B cell (primary cell): ENCODE results near the gene UNC13C. TPM values are rescaled to one million over a fixed set of nuclear protein-coding genes. Genes with fewer than 3 reads are reported as not detected.

Source experiments
- ATAC-seq: fragments of 200-7000 bp; cut with Tn5 transposase; one replicate; pipeline ENCODE4 v1.10.0; 2021; ENCODE audit warnings: low read depth, mild to moderate bottlenecking, moderate number of reproducible peaks, moderate library complexity
- CTCF ChIA-PET: fragments of 350-600 bp; sonication (Branson Sonifier 250); formaldehyde crosslinking; loops from one replicate; lab custom pipeline; 2021; ENCODE audit warnings: antibody characterized with exemption, inconsistent platforms; lab: Charles Lee
- POLR2A ChIA-PET: fragments of 350-600 bp; sonication (Branson Sonifier 250); formaldehyde crosslinking; loops from one replicate; lab custom pipeline; 2021; ENCODE audit warnings: antibody characterized with exemption; lab: Charles Lee
- DNase-seq: peaks from one replicate; pipeline ENCODE4 v3.0.0; 2013
- H2AFZ ChIP-seq: 2 replicates; pipeline ENCODE4 v1.6.1; 2012; ENCODE audit warnings: mild to moderate bottlenecking, low read depth, low read length; ENCODE audit not compliant: insufficient read depth, poor library complexity, severe bottlenecking
- H3K27ac ChIP-seq, 2 donors: 1 replicate in 1 of 2; 2 replicates in 1 of 2; pipeline ENCODE4 v1.5.1; 2012 to 2013; ENCODE audit warnings: low read length in 2 of 2, mild to moderate bottlenecking in 2 of 2, moderate library complexity in 1 of 2
- H3K27me3 ChIP-seq, 4 experiments: fragments of 200-600 bp in 1 of 4; sonication (generic) in 1 of 4; replicated peaks in 1 of 4; 1 replicate in 2 of 4; 2 replicates in 2 of 4; pipeline versions ENCODE4 v1.6.1 to v1.7.0; 2013 to 2016; ENCODE audit warnings: low read length in 3 of 4, mild to moderate bottlenecking in 2 of 4, mixed read lengths in 1 of 4, moderate library complexity in 1 of 4; ENCODE audit not compliant: insufficient read depth in 4 of 4, control insufficient read depth in 3 of 4; ENCODE audit errors: control extremely low read depth in 1 of 4
- H3K36me3 ChIP-seq, 2 experiments: replicated peaks in 1 of 2; 1 replicate in 1 of 2; 2 replicates in 1 of 2; pipeline versions ENCODE4 v1.6.1 to v1.7.1; 2013; ENCODE audit warnings: low read length in 1 of 2; ENCODE audit not compliant: insufficient read depth in 2 of 2, control insufficient read depth in 1 of 2; ENCODE audit errors: control extremely low read depth in 1 of 2, extremely low read depth in 1 of 2
- H3K4me1 ChIP-seq, 2 donors: fragments of 200-600 bp in 1 of 2; sonication (generic) in 1 of 2; 1 replicate in 1 of 2; 2 replicates in 1 of 2; pipeline versions ENCODE4 v1.5.1 to v1.6.1; 2013 to 2017; ENCODE audit warnings: low read length in 2 of 2; ENCODE audit not compliant: control insufficient read depth in 2 of 2, insufficient read depth in 2 of 2
- H3K4me2 ChIP-seq: replicated peaks from 2 replicates; pipeline ENCODE3; 2012; ENCODE audit warnings: mild to moderate bottlenecking, low read depth, low read length; ENCODE audit not compliant: poor library complexity, severe bottlenecking
- H3K4me3 ChIP-seq, 5 experiments: fragments of 200-600 bp in 1 of 5; sonication (generic) in 1 of 5; 1 replicate in 3 of 5; 2 replicates in 2 of 5; pipeline versions ENCODE4 v1.5.1 to v1.7.0; 2011 to 2016; ENCODE audit warnings: low read length in 4 of 5, mild to moderate bottlenecking in 4 of 5, low read depth in 2 of 5, control low read depth in 1 of 5, moderate library complexity in 1 of 5; ENCODE audit not compliant: insufficient read depth in 1 of 5; ENCODE audit errors: control extremely low read depth in 1 of 5, extremely low read depth in 1 of 5
- H3K79me2 ChIP-seq: fragments of 200-600 bp; sonication (generic); one replicate; pipeline ENCODE4 v1.6.0; 2016; ENCODE audit warnings: low read length; ENCODE audit not compliant: control insufficient read depth, insufficient read depth
- H3K9ac ChIP-seq: fragments of 200-600 bp; sonication (generic); 2 replicates; pipeline ENCODE4 v1.6.1; 2017; ENCODE audit warnings: mild to moderate bottlenecking, low read length, moderate library complexity
- H3K9me3 ChIP-seq, 3 donors: one replicate each; pipeline versions ENCODE4 v1.6.1 to v1.7.1; 2013; ENCODE audit warnings: low read length in 2 of 3; ENCODE audit not compliant: control insufficient read depth in 2 of 3, insufficient read depth in 1 of 3; ENCODE audit errors: control extremely low read depth in 1 of 3
- H4K20me1 ChIP-seq: 2 replicates; pipeline ENCODE4 v1.6.0; 2012; ENCODE audit warnings: mild to moderate bottlenecking, low read length; ENCODE audit not compliant: insufficient read depth, control insufficient read depth, poor library complexity, severe bottlenecking
- H3K27ac Mint-ChIP-seq: one replicate; pipeline ENCODE4 v1.8.0; 2021; ENCODE audit warnings: mixed read lengths
- H3K27me3 Mint-ChIP-seq: one replicate; pipeline ENCODE4 v1.8.0; 2021; ENCODE audit warnings: mixed read lengths
- H3K4me1 Mint-ChIP-seq: one replicate; pipeline ENCODE4 v1.8.0; 2021; ENCODE audit warnings: mixed read lengths
- H3K4me3 Mint-ChIP-seq: one replicate; pipeline ENCODE4 v1.8.0; 2021; ENCODE audit warnings: mixed read lengths
- H3K9me3 Mint-ChIP-seq: one replicate; pipeline ENCODE4 v1.8.0; 2022; ENCODE audit warnings: mixed read lengths; ENCODE audit not compliant: insufficient read depth
- CTCF ChIP-seq: fragments of 200-600 bp; IDR thresholded peaks from one replicate; pipeline ENCODE4 v1.8.0; 2022; ENCODE audit warnings: antibody characterized with exemption, mild to moderate bottlenecking
- EZH2 ChIP-seq: IDR thresholded peaks from 2 replicates; pipeline ENCODE4 v1.6.1; 2012; ENCODE audit warnings: borderline replicate concordance, low read depth, mild to moderate bottlenecking, moderate library complexity, low read length; ENCODE audit not compliant: insufficient read depth, poor library complexity, severe bottlenecking
- WGBS: methylation state at CpG from one replicate; pipeline ENCODE4 v1.1.5; 2013; ENCODE audit warnings: missing lambda C conversion rate; ENCODE audit not compliant: insufficient coverage; 5-methylcytosine and 5-hydroxymethylcytosine counted together
- intact Hi-C: fragments of 100-400 bp; cut with micrococcal nuclease; formaldehyde crosslinking; loops from one replicate; pipeline ENCODE4 v1.10.0; 2022
- polyA plus RNA-seq: library from polyadenylated mRNA; depleted of rRNA; stranded (reverse); fragments of >200 nt; gene quantifications from 2 replicates; pipeline ENCODE4 v1.2.3, GENCODE V29; 2012
- total RNA-seq, 2 donors: library from RNA; stranded (reverse); fragments of 120-200 nt in 1 of 2; gene quantifications; 1 replicate in 1 of 2; 2 replicates in 1 of 2; pipeline versions ENCODE4 v1.2.3 to v1.2.4, GENCODE V29; 2013 to 2022

UNC13C gene
- total and polyA plus RNA-seq, 2 donors (not counting 1 experiment from before 2014, with no cell fraction given), result not detected

GRCh38 chr15:53980021-53980420 is 1.8 kb downstream of the UNC13C start:
- no peaks in the 10 kb centered on the region for H3K36me3 ChIP-seq
- ChIA-PET POLR2A (no interaction called here), CTCF (no interaction called here)
- no peak overlapping the region for H3K27ac ChIP-seq
- WGBS, result no CpG with 5 or more reads among the region's 2 CpGs
- H3K4me1 ChIP-seq, result no peaks in the 10 kb centered on the region
- H3K27ac Mint-ChIP-seq, result no peak overlapping the region
- no peak for TF ChIP-seq EZH2
- no peak for TF ChIP-seq CTCF
- no peaks in the 10 kb centered on the region for H3K4me1 Mint-ChIP-seq
- H3K9me3 ChIP-seq, result peaks cover 0 to 4% (median 0%) of the 10 kb centered on the region in 3 donors
- peaks cover 13% of the 10 kb centered on the region for H3K27me3 Mint-ChIP-seq
- H3K4me3 ChIP-seq, result no peak overlapping the region
- no peak for ATAC-seq
- no peak overlapping the region for H3K9ac ChIP-seq
- no peak overlapping the region for H2AFZ ChIP-seq
- H3K79me2 ChIP-seq, result no peaks in the 10 kb centered on the region
- no peak overlapping the region for H3K4me3 Mint-ChIP-seq
- peaks cover 0 to 9% (median 2%) of the 10 kb centered on the region in 4 experiments for H3K27me3 ChIP-seq
- no peak for DNase-seq
- intact Hi-C loops, result no loop called here
- H3K9me3 Mint-ChIP-seq, result no peaks in the 10 kb centered on the region
- no peak overlapping the region for H3K4me2 ChIP-seq
- no peaks in the 10 kb centered on the region for H4K20me1 ChIP-seq

GRCh38 chr15:53982071-53982680 is 3.9 kb downstream of the UNC13C start:
- POLR2A ChIA-PET, result no interaction called here
- TF ChIP-seq EZH2 (no peak), CTCF (no peak)
- no peak for DNase-seq

More at GRCh38 chr15:53982071-53982680, 3.9 kb downstream of the UNC13C start:
- H3K4me2 ChIP-seq, result no peak overlapping the region
- 69% methylated on average over 2 of the region's 4 CpGs for WGBS
- CTCF ChIA-PET, result no interaction called here
- ATAC-seq, result no peak
- no peak overlapping the region for H2AFZ ChIP-seq
- H3K9me3 Mint-ChIP-seq, result no peaks in the 10 kb centered on the region
- no peaks in the 10 kb centered on the region for H4K20me1 ChIP-seq
- H3K36me3 ChIP-seq, result no peaks in the 10 kb centered on the region
- H3K27me3 Mint-ChIP-seq, result peaks cover 13% of the 10 kb centered on the region
- H3K4me1 Mint-ChIP-seq, result no peaks in the 10 kb centered on the region
- H3K9ac ChIP-seq, result no peak overlapping the region
- H3K79me2 ChIP-seq, result no peaks in the 10 kb centered on the region
- intact Hi-C loops, result no loop called here
- H3K27me3 ChIP-seq, result peaks cover 0 to 9% (median 2%) of the 10 kb centered on the region in 4 experiments
- H3K27ac ChIP-seq, result no peak overlapping the region
- H3K9me3 ChIP-seq, result peaks cover 0 to 4% (median 0%) of the 10 kb centered on the region in 3 donors
- H3K4me3 Mint-ChIP-seq, result no peak overlapping the region
- no peak overlapping the region for H3K4me3 ChIP-seq
- no peak overlapping the region for H3K27ac Mint-ChIP-seq
- no peaks in the 10 kb centered on the region for H3K4me1 ChIP-seq
